Mesendoderm (in vitro differentiated cells): Measurements from ENCODE around the gene ZNF74.

Experiments used
- DNase-seq: peaks from one replicate; pipeline ENCODE4 v3.0.0; 2013
- H2AK5ac ChIP-seq: 2 replicates; pipeline ENCODE4 v1.6.1; 2013; ENCODE audit warnings: low read length, inconsistent platforms
- H2BK120ac ChIP-seq: 2 replicates; pipeline ENCODE4 v1.6.1; 2013; ENCODE audit warnings: low read depth, mild to moderate bottlenecking, low read length, moderate library complexity, mixed read lengths
- H2BK15ac ChIP-seq: replicated peaks from 2 replicates; pipeline ENCODE4 v1.6.1; 2013; ENCODE audit warnings: low read depth, mild to moderate bottlenecking, moderate library complexity
- H2BK5ac ChIP-seq: 2 replicates; pipeline ENCODE4 v1.6.1; 2013; ENCODE audit warnings: low read length, inconsistent platforms
- H3K18ac ChIP-seq: 2 replicates; pipeline ENCODE4 v1.6.1; 2013; ENCODE audit warnings: mild to moderate bottlenecking, low read length, mixed read lengths
- H3K23ac ChIP-seq: one replicate; pipeline ENCODE4 v1.6.1; 2013; ENCODE audit warnings: low read length
- H3K27ac ChIP-seq: 2 replicates; pipeline ENCODE4 v1.5.1; 2013; ENCODE audit warnings: low read depth, mild to moderate bottlenecking, inconsistent platforms, low read length, moderate library complexity
- H3K27me3 ChIP-seq: 2 replicates; pipeline ENCODE4 v1.6.1; 2013; ENCODE audit warnings: low read length, control low read depth, mild to moderate bottlenecking, inconsistent platforms; ENCODE audit not compliant: insufficient read depth, poor library complexity
- H3K36me3 ChIP-seq: 2 replicates; pipeline ENCODE4 v1.6.1; 2013; ENCODE audit warnings: low read length, inconsistent platforms; ENCODE audit not compliant: control insufficient read depth, insufficient read depth
- H3K4ac ChIP-seq: one replicate; pipeline ENCODE4 v1.6.1; 2013; ENCODE audit warnings: low read depth, mild to moderate bottlenecking, low read length, moderate library complexity
- H3K4me1 ChIP-seq: 2 replicates; pipeline ENCODE4 v1.6.1; 2013; ENCODE audit warnings: low read depth, low read length, inconsistent platforms; ENCODE audit not compliant: control insufficient read depth
- H3K4me2 ChIP-seq: 2 replicates; pipeline ENCODE4 v1.6.1; 2013; ENCODE audit warnings: low read length
- H3K4me3 ChIP-seq: 2 replicates; pipeline ENCODE4 v1.5.1; 2013; ENCODE audit warnings: mild to moderate bottlenecking, low read length
- H3K56ac ChIP-seq: one replicate; pipeline ENCODE4 v1.6.1; 2013; ENCODE audit warnings: low read length
- H3K79me1 ChIP-seq: 2 replicates; pipeline ENCODE4 v1.6.1; 2013; ENCODE audit warnings: low read length, inconsistent platforms
- H3K79me2 ChIP-seq: 2 replicates; pipeline ENCODE4 v1.6.1; 2013; ENCODE audit warnings: mild to moderate bottlenecking, low read length; ENCODE audit not compliant: control insufficient read depth, insufficient read depth
- H3K9ac ChIP-seq: 2 replicates; pipeline ENCODE4 v1.6.1; 2013; ENCODE audit warnings: low read length, inconsistent platforms
- H4K5ac ChIP-seq: one replicate; pipeline ENCODE4 v1.6.1; 2013; ENCODE audit warnings: low read length
- H4K8ac ChIP-seq: one replicate; pipeline ENCODE4 v1.6.1; 2013; ENCODE audit warnings: low read depth, mild to moderate bottlenecking, control low read depth, low read length, moderate library complexity
- WGBS: extraction: QIAGEN DNeasy Blood & Tissue Kit; methylation state at CpG from one replicate; pipeline ENCODE4 v1.1.7; 2013; ENCODE audit warnings: low lambda C conversion rate, missing lambda C conversion rate; ENCODE audit not compliant: insufficient coverage; ENCODE audit errors: extremely low coverage; 5-methylcytosine and 5-hydroxymethylcytosine counted together

Gene ZNF74

GRCh38 chr22:20439928-20440575, 46.1 kb downstream of the ZNF74 start:
- Histone ChIP-seq H3K23ac (no peak overlapping the region), H4K8ac (no peak overlapping the region), H3K4ac (no peak overlapping the region), H3K4me3 (no peak overlapping the region), H3K36me3 (no peaks in the 10 kb centered on the region), H3K18ac (no peak overlapping the region), H4K5ac (no peak overlapping the region), H3K27ac (no peak overlapping the region), H2BK15ac (no peak overlapping the region), H3K4me2 (no peak overlapping the region), H3K4me1 (peaks cover 3% of the 10 kb centered on the region), H3K27me3 (no peaks in the 10 kb centered on the region), H3K79me1 (peaks cover 9% of the 10 kb centered on the region), H2BK120ac (no peak overlapping the region), H3K9ac (no peak overlapping the region), H3K79me2 (peaks cover 4% of the 10 kb centered on the region), H2AK5ac (no peak overlapping the region), H2BK5ac (no peak overlapping the region), H3K56ac (no peak overlapping the region)
- no CpG with 5 or more reads among the region's 5 CpGs for WGBS
- DNase-seq, result no peak

DNA sequence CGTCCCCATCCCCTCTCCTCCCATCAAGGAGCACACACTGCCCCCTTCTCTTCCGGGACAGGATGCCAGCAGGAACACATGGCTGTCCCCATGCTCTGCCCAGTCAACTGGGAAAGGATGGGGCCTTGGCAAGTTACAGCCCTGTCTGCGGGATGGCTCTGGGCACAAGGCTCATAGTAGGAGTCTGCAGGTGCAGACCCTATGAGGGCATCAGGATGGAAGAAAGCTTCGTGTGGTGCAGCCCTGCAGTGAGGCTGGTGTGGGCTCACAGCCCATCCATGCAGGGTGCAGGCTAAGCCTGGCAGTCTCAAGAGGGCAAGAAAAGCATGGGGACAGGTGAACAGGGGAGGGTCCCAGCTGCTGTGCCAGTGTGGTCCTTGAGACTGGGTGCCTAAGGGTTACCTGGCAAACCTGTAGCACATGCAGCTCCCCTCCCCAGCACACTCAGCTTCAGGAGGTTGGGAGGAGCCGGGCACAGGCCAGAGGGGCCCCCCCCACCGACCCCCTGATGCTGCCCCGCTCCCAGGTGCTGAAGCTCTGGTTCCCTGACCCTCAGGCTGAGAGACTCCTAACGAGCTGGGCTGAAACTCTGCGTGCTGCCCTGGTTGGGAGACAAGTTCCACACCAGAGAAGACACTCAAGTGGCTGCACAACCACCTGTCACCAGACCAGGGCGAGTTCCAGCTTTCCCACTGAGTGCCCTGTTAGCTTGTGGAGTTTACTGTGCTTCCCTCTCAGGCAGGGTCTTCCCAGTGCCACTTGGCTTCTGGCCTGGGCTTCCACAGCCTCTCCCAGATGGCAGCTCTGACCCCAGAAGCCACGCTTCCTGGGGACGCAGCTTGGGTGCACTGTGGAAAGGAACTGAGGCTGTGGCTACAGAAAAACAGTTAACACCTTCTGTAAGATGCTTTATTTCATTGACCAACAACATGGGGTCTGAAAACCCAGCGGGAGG, 47.0 kb downstream of the ZNF74 start:
- Histone ChIP-seq H3K23ac (no peak overlapping the region), H3K36me3 (no peaks in the 10 kb centered on the region), H4K5ac (no peak overlapping the region), H3K9ac (no peak overlapping the region), H3K4ac (no peak overlapping the region), H3K56ac (no peak overlapping the region), H3K4me1 (peaks cover 1% of the 10 kb centered on the region), H3K18ac (no peak overlapping the region), H3K4me3 (no peak overlapping the region), H2BK15ac (no peak overlapping the region), H3K79me1 (peaks cover 5% of the 10 kb centered on the region), H2AK5ac (no peak overlapping the region), H4K8ac (no peak overlapping the region), H2BK120ac (no peak overlapping the region), H3K79me2 (peaks cover under 1% of the 10 kb centered on the region), H2BK5ac (no peak overlapping the region), H3K27me3 (no peaks in the 10 kb centered on the region), H3K27ac (no peak overlapping the region), H3K4me2 (no peak overlapping the region)
- WGBS, result no CpG with 5 or more reads among the region's 13 CpGs
- DNase-seq, result no peak

GRCh38 chr22:20441631-20442484, 47.9 kb downstream of the ZNF74 start:
- Histone ChIP-seq H2BK120ac (no peak overlapping the region), H3K56ac (no peak overlapping the region), H3K4ac (no peak overlapping the region), H3K36me3 (no peaks in the 10 kb centered on the region), H3K18ac (no peak overlapping the region), H2BK15ac (no peak overlapping the region), H2AK5ac (no peak overlapping the region), H4K8ac (no peak overlapping the region), H3K9ac (no peak overlapping the region), H3K79me1 (peaks cover 3% of the 10 kb centered on the region), H3K4me1 (no peaks in the 10 kb centered on the region), H3K27me3 (no peaks in the 10 kb centered on the region), H3K27ac (no peak overlapping the region), H4K5ac (no peak overlapping the region), H3K79me2 (no peaks in the 10 kb centered on the region), H3K4me2 (no peak overlapping the region), H3K23ac (no peak overlapping the region), H3K4me3 (no peak overlapping the region), H2BK5ac (no peak overlapping the region)
- DNase-seq, result no peak
- no CpG with 5 or more reads among the region's 21 CpGs for WGBS

DNA sequence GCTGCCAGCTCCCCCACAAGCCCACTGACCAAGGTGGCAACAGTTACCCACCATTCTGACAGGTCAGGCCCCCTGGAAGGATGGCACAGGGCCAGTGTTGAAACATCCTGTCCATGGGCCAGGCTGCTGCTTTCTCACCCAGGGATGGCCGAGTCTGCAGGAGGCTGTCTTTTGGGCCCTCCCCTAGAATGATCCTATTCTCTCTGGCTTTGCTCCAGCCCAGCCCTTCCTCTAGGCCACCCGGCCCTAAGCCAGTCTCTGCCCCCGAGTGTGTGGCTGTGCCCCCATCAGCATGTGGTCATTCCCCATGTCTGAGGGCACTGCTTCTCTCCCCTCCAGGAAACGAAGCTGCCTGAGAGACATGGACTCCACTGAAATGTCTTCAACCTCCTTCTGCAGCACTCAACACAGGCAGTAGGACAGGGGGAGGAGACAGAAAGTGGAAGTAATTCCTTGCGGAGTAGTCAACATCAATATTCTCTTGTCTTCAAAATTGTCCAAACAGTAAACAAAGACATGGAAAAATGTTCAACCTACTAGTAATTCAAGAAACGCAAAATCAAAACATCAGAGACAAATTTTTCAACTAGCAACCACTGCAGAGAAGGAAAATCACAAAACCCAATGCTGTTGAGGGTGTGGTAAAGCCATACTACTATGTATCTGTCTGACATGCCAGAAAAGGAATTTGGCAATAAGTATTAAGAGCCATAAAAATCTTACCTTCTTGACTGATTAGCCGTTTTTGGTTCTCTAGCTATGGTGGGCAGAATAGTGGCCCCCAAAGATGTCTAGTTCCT, 48.7 kb downstream of the ZNF74 start:
- H3K36me3 ChIP-seq, result no peaks in the 10 kb centered on the region
- no peak overlapping the region for H2AK5ac ChIP-seq
- no peak overlapping the region for H3K4me3 ChIP-seq

GRCh38 chr22:20444325-20444724, 50.4 kb downstream of the ZNF74 start:
- no peak overlapping the region for H3K18ac ChIP-seq
- H3K79me2 ChIP-seq, result no peaks in the 10 kb centered on the region
- no CpG with 5 or more reads among the region's 4 CpGs for WGBS
- H3K36me3 ChIP-seq, result no peaks in the 10 kb centered on the region
- H3K4me1 ChIP-seq, result no peaks in the 10 kb centered on the region
- H2BK120ac ChIP-seq, result no peak overlapping the region
- no peak overlapping the region for H2BK15ac ChIP-seq
- H3K23ac ChIP-seq, result no peak overlapping the region
- no peak overlapping the region for H4K5ac ChIP-seq
- H4K8ac ChIP-seq, result no peak overlapping the region
- no peak for DNase-seq
- H2AK5ac ChIP-seq, result no peak overlapping the region
- H3K27ac ChIP-seq, result no peak overlapping the region
- no peak overlapping the region for H3K56ac ChIP-seq
- no peaks in the 10 kb centered on the region for H3K79me1 ChIP-seq
- H3K27me3 ChIP-seq, result no peaks in the 10 kb centered on the region
- no peak overlapping the region for H3K9ac ChIP-seq
- H3K4me2 ChIP-seq, result no peak overlapping the region
- H2BK5ac ChIP-seq, result no peak overlapping the region
- no peak overlapping the region for H3K4ac ChIP-seq
- H3K4me3 ChIP-seq, result no peak overlapping the region

More for the DNA sequence above, 48.7 kb downstream of the ZNF74 start:
- no peak overlapping the region for H2BK120ac ChIP-seq
- H3K56ac ChIP-seq, result no peak overlapping the region
- H3K79me1 ChIP-seq, result no peaks in the 10 kb centered on the region
- no peak overlapping the region for H3K23ac ChIP-seq
- H3K9ac ChIP-seq, result no peak overlapping the region
- H4K5ac ChIP-seq, result no peak overlapping the region
- no peak overlapping the region for H3K18ac ChIP-seq
- H2BK5ac ChIP-seq, result no peak overlapping the region
- no peak overlapping the region for H3K4me2 ChIP-seq
- H2BK15ac ChIP-seq, result no peak overlapping the region
- H3K27ac ChIP-seq, result no peak overlapping the region
- H3K4ac ChIP-seq, result no peak overlapping the region
- H3K27me3 ChIP-seq, result no peaks in the 10 kb centered on the region
- H3K4me1 ChIP-seq, result no peaks in the 10 kb centered on the region
- H4K8ac ChIP-seq, result no peak overlapping the region
- no peaks in the 10 kb centered on the region for H3K79me2 ChIP-seq
- DNase-seq, result no peak
- WGBS, result no CpG with 5 or more reads among the region's 7 CpGs
